Measurements from ENCODE around the gene INPP5J. TPM values are rescaled to one million over a fixed set of nuclear protein-coding genes. Genes with fewer than 3 reads are reported as not detected.

The INPP5J gene
- total and polyA plus RNA-seq, 2 donors, result 0.47 to 1.1 TPM

DNA sequence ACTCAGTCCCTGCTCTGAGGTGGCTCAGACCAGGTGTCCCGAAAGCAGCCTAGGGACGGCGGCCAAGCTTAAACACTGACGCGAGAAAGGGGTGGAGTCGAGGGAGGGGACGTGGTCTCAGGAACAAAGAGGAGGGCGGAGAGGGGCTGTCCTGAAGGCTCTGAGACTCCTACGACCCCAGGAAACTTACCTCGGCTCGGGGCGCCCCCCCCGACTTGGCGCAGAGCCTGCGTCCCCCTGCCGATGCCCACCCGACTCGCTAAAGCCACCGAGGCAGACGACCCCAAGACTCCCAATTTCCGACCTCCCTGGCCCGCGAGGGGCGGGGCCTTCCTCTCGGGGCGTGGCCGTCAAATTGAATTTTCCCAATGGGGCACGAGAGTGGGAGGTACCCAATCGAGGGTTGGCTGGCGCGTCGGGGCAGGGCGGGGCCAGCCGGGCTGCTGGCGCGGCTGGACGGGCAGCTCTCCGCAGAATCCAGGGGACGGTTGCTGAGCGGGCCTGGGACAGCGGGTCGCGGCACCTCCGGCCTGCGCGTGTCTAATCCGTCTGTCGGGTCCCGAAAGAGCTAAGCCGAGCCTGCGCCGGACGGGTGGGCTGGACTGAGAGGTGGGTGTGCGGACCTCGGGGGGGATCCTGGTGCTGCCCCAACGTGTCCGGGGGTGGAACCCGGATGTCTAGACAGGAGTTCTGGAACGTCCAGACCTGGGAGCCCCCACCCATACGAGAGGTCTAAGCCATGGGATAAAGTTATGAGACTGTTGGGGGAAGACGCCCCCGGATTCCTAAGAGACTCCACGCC is 41.7 kb upstream of the INPP5J start, which contains the start of gene SMTN:
Gene SMTN (plus strand): TSS at position 471 of the 802 bp plus-strand sequence. CDS start 1,941 bp downstream, outside the sequence.
- Histone ChIP-seq H3K4me1 (ENCODE audit: control insufficient read depth in 2 of 2, insufficient read depth in 2 of 2, low read length in 2 of 2) (peaks cover 18 to 46% of the 10 kb centered on the region in 2 donors), H3K4me3 (ENCODE audit: low read length in 2 of 2) (peak within 1 kb of the TSS; percentile 71 to 74), H3K27ac (ENCODE audit: low read depth in 1 of 2, low read length in 1 of 2) (peak within 1 kb of the TSS; percentile 36 to 55), H3K36me3 (ENCODE audit: control insufficient read depth in 2 of 2, insufficient read depth in 2 of 2, low read length in 1 of 2) (no peaks in the 10 kb centered on the region), H3K27me3 (ENCODE audit: control insufficient read depth in 2 of 2, insufficient read depth in 1 of 2, low read length in 1 of 2) (no peaks in the 10 kb centered on the region), H3K9me3 (ENCODE audit: control insufficient read depth in 2 of 2, insufficient read depth in 1 of 2, low read length in 1 of 2) (no peaks in the 10 kb centered on the region)
- peak; percentile 81 to 97 (median 87) for DNase-seq (ENCODE audit: low read depth in 6 of 9, low spot score in 9 of 9)
- under 1% methylated on average over 63 of the region's 63 CpGs for WGBS

GRCh38 chr22:31081963-31082605 is 40.7 kb upstream of the INPP5J start:
- Histone ChIP-seq H3K27ac (ENCODE audit: low read depth in 1 of 2, low read length in 1 of 2) (no peak overlapping the region), H3K4me1 (ENCODE audit: control insufficient read depth in 2 of 2, insufficient read depth in 2 of 2, low read length in 2 of 2) (peaks cover 18 to 46% of the 10 kb centered on the region in 2 donors), H3K36me3 (ENCODE audit: control insufficient read depth in 2 of 2, insufficient read depth in 2 of 2, low read length in 1 of 2) (peaks cover 0 to 2% of the 10 kb centered on the region in 2 donors), H3K9me3 (ENCODE audit: control insufficient read depth in 2 of 2, insufficient read depth in 1 of 2, low read length in 1 of 2) (no peaks in the 10 kb centered on the region), H3K27me3 (ENCODE audit: control insufficient read depth in 2 of 2, insufficient read depth in 1 of 2, low read length in 1 of 2) (no peaks in the 10 kb centered on the region), H3K4me3 (ENCODE audit: low read length in 2 of 2) (peak overlapping the region; percentile 71 to 74)
- 82% methylated on average over 6 of the region's 6 CpGs for WGBS
- no peak for DNase-seq (ENCODE audit: low read depth in 6 of 9, low spot score in 9 of 9)

DNA sequence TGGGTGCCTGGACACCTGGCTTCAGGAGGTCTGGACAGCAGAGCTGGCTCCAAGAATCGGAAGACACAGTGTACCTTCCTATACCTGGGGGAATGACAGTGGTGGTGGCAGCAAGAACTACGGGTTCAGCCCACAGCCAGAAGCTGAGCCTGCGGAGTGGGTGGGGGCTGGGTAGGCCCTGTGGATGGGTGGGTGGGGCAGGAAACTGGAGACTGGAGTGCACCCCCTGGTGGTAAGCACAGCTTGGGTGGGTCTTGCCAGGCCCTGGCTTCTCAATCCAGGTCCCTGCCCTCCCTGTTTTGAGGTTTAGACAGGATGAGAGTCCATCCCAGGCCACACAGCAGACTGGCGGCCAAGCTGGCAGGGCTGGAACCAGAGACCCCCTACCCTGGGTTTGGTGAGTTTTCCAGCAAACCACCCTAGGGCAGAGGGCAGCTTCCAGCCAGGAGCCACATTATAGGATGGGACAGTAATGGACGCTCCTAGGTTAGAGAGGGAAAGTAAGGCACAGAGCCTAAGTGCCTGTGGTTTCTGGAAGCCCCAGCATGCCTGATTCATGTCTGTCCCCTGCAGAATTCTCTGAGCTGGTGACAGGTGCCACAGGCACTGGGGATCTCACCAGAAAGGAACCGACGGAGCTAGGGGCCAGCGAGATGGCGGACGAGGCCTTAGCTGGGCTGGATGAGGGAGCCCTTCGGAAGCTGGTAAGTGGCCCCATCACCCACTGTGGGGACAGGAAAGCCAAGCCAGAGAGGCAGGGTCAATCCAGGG is 40.0 kb upstream of the INPP5J start:
- no peaks in the 10 kb centered on the region for H3K9me3 ChIP-seq (ENCODE audit: control insufficient read depth in 2 of 2, insufficient read depth in 1 of 2, low read length in 1 of 2)
- peak in 7 of 9 donors; percentile 33 to 77 (median 53) for DNase-seq (ENCODE audit: low read depth in 6 of 9, low spot score in 9 of 9)
- peaks cover 18 to 46% of the 10 kb centered on the region in 2 donors for H3K4me1 ChIP-seq (ENCODE audit: control insufficient read depth in 2 of 2, insufficient read depth in 2 of 2, low read length in 2 of 2)
- 85% methylated on average over 11 of the region's 11 CpGs for WGBS
- H3K36me3 ChIP-seq (ENCODE audit: control insufficient read depth in 2 of 2, insufficient read depth in 2 of 2, low read length in 1 of 2), result peaks cover 0 to 4% of the 10 kb centered on the region in 2 donors
- H3K27ac ChIP-seq (ENCODE audit: low read depth in 1 of 2, low read length in 1 of 2), result no peak overlapping the region
- H3K4me3 ChIP-seq (ENCODE audit: low read length in 2 of 2), result peak overlapping the region in 1 of 2 donors; percentile 74
- H3K27me3 ChIP-seq (ENCODE audit: control insufficient read depth in 2 of 2, insufficient read depth in 1 of 2, low read length in 1 of 2), result no peaks in the 10 kb centered on the region

- no peak for DNase-seq (ENCODE audit: low read depth in 6 of 9, low spot score in 9 of 9)
- H3K4me3 ChIP-seq (ENCODE audit: low read length in 2 of 2), result no peak overlapping the region
- peaks cover 18 to 46% of the 10 kb centered on the region in 2 donors for H3K4me1 ChIP-seq (ENCODE audit: control insufficient read depth in 2 of 2, insufficient read depth in 2 of 2, low read length in 2 of 2)
These were observed 39.4 kb upstream of the INPP5J start for GRCh38 chr22:31083377-31083768.

GRCh38 chr22:31083923-31084810 is 38.6 kb upstream of the INPP5J start:
- H3K27me3 ChIP-seq (ENCODE audit: control insufficient read depth in 2 of 2, insufficient read depth in 1 of 2, low read length in 1 of 2), result no peaks in the 10 kb centered on the region
- H3K27ac ChIP-seq (ENCODE audit: low read depth in 1 of 2, low read length in 1 of 2), result no peak overlapping the region
- peak overlapping the region; percentile 58 to 83 for H3K4me3 ChIP-seq (ENCODE audit: low read length in 2 of 2)
- H3K36me3 ChIP-seq (ENCODE audit: control insufficient read depth in 2 of 2, insufficient read depth in 2 of 2, low read length in 1 of 2), result peaks cover 7 to 14% of the 10 kb centered on the region in 2 donors
- DNase-seq (ENCODE audit: low read depth in 6 of 9, low spot score in 9 of 9), result no peak
- H3K9me3 ChIP-seq (ENCODE audit: control insufficient read depth in 2 of 2, insufficient read depth in 1 of 2, low read length in 1 of 2), result no peaks in the 10 kb centered on the region
- H3K4me1 ChIP-seq (ENCODE audit: control insufficient read depth in 2 of 2, insufficient read depth in 2 of 2, low read length in 2 of 2), result peaks cover 18 to 46% of the 10 kb centered on the region in 2 donors
- 29% methylated on average over 18 of the region's 18 CpGs for WGBS

More at GRCh38 chr22:31083377-31083768, 39.4 kb upstream of the INPP5J start:
- Histone ChIP-seq H3K36me3 (ENCODE audit: control insufficient read depth in 2 of 2, insufficient read depth in 2 of 2, low read length in 1 of 2) (peaks cover 1 to 9% of the 10 kb centered on the region in 2 donors), H3K27me3 (ENCODE audit: control insufficient read depth in 2 of 2, insufficient read depth in 1 of 2, low read length in 1 of 2) (no peaks in the 10 kb centered on the region), H3K27ac (ENCODE audit: low read depth in 1 of 2, low read length in 1 of 2) (no peak overlapping the region), H3K9me3 (ENCODE audit: control insufficient read depth in 2 of 2, insufficient read depth in 1 of 2, low read length in 1 of 2) (no peaks in the 10 kb centered on the region)
- 93% methylated on average over 3 of the region's 3 CpGs for WGBS

- H3K36me3 ChIP-seq (ENCODE audit: control insufficient read depth in 2 of 2, insufficient read depth in 2 of 2, low read length in 1 of 2), result peaks cover 9 to 17% of the 10 kb centered on the region in 2 donors
- H3K27ac ChIP-seq (ENCODE audit: low read depth in 1 of 2, low read length in 1 of 2), result peak overlapping the region; percentile 64 to 77
- peak overlapping the region; percentile 58 to 83 for H3K4me3 ChIP-seq (ENCODE audit: low read length in 2 of 2)
- DNase-seq (ENCODE audit: low read depth in 6 of 9, low spot score in 9 of 9), result peak in 8 of 9 donors; percentile 50 to 85 (median 69)
- no peaks in the 10 kb centered on the region for H3K9me3 ChIP-seq (ENCODE audit: control insufficient read depth in 2 of 2, insufficient read depth in 1 of 2, low read length in 1 of 2)
- H3K4me1 ChIP-seq (ENCODE audit: control insufficient read depth in 2 of 2, insufficient read depth in 2 of 2, low read length in 2 of 2), result peaks cover 18 to 46% of the 10 kb centered on the region in 2 donors
- no peaks in the 10 kb centered on the region for H3K27me3 ChIP-seq (ENCODE audit: control insufficient read depth in 2 of 2, insufficient read depth in 1 of 2, low read length in 1 of 2)
- WGBS, result under 1% methylated on average over 69 of the region's 69 CpGs
These were observed 37.8 kb upstream of the INPP5J start for GRCh38 chr22:31084811-31085492.

- Histone ChIP-seq H3K4me3 (ENCODE audit: low read length in 2 of 2) (peak overlapping the region; percentile 58 to 83), H3K9me3 (ENCODE audit: control insufficient read depth in 2 of 2, insufficient read depth in 1 of 2, low read length in 1 of 2) (no peaks in the 10 kb centered on the region), H3K27ac (ENCODE audit: low read depth in 1 of 2, low read length in 1 of 2) (no peak overlapping the region), H3K27me3 (ENCODE audit: control insufficient read depth in 2 of 2, insufficient read depth in 1 of 2, low read length in 1 of 2) (no peaks in the 10 kb centered on the region), H3K36me3 (ENCODE audit: control insufficient read depth in 2 of 2, insufficient read depth in 2 of 2, low read length in 1 of 2) (peaks cover 9 to 19% of the 10 kb centered on the region in 2 donors), H3K4me1 (ENCODE audit: control insufficient read depth in 2 of 2, insufficient read depth in 2 of 2, low read length in 2 of 2) (peaks cover 18 to 44% of the 10 kb centered on the region in 2 donors)
- no peak for DNase-seq (ENCODE audit: low read depth in 6 of 9, low spot score in 9 of 9)
- 34% methylated on average over 13 of the region's 13 CpGs for WGBS
These were observed 37.3 kb upstream of the INPP5J start for GRCh38 chr22:31085493-31085824.

DNA sequence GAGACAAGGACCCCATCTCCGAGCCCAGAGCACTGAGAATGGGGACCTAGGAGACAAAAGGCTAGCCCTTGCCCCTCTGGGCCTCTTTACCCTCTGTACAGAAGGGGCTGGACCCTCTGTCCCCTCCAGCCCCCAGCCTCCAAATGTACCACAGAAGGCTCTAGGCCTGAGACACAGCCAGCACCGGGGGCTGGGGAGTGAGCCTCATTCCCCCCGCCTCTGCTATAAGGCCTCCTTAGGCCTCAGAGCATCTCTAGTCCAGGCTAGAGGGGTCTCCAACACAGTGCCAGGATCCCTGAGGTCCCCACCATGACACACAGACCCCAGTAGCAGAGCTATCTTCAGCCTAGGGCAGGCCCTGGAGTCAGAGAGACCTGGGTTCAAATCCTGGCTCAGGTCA is 36.8 kb upstream of the INPP5J start:
- whole genome bisulfite sequencing, result over 99% methylated on average over 3 of the region's 3 CpGs
- H3K27me3 ChIP-seq (ENCODE audit: control insufficient read depth in 2 of 2, insufficient read depth in 1 of 2, low read length in 1 of 2), result no peaks in the 10 kb centered on the region
- peaks cover 18 to 42% of the 10 kb centered on the region in 2 donors for H3K4me1 ChIP-seq (ENCODE audit: control insufficient read depth in 2 of 2, insufficient read depth in 2 of 2, low read length in 2 of 2)
- peaks cover 9 to 24% of the 10 kb centered on the region in 2 donors for H3K36me3 ChIP-seq (ENCODE audit: control insufficient read depth in 2 of 2, insufficient read depth in 2 of 2, low read length in 1 of 2)
- no peak overlapping the region for H3K27ac ChIP-seq (ENCODE audit: low read depth in 1 of 2, low read length in 1 of 2)
- H3K9me3 ChIP-seq (ENCODE audit: control insufficient read depth in 2 of 2, insufficient read depth in 1 of 2, low read length in 1 of 2), result no peaks in the 10 kb centered on the region
- H3K4me3 ChIP-seq (ENCODE audit: low read length in 2 of 2), result no peak overlapping the region
- no peak for DNase-seq (ENCODE audit: low read depth in 6 of 9, low spot score in 9 of 9)

Measured in thymus (tissue), 11 donors.